Measurements from ENCODE around the gene SLC1A4.
"Not testable (repeated sequence)": the region's sequence is repeated elsewhere in the genome, so short reads cannot be mapped to it uniquely, and the experiment has no call there.

The SLC1A4 gene

DNA sequence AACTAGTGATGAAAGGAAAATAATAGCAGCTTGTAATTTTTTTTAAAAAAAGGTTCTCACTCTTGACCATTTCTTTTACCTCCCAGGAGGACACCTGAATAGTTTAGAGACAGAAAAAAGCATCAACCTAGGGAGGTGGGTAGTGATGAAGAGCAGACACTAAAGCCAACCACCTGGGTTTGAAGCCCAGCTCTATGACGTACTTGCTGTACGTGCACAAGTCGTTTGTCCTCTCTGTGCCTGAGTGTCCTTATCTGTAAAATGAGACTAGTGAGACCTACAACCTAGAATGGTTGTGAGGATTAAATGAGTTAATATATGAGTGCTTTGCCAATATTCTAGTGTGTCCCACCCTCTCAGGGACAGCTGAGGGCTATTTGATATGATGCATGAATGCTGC is 5.8 kb downstream of the SLC1A4 start:
- no peak for DNase-seq

GRCh38 chr2:64996871-64997307 is 7.7 kb downstream of the SLC1A4 start:
- no peak for DNase-seq

DNA sequence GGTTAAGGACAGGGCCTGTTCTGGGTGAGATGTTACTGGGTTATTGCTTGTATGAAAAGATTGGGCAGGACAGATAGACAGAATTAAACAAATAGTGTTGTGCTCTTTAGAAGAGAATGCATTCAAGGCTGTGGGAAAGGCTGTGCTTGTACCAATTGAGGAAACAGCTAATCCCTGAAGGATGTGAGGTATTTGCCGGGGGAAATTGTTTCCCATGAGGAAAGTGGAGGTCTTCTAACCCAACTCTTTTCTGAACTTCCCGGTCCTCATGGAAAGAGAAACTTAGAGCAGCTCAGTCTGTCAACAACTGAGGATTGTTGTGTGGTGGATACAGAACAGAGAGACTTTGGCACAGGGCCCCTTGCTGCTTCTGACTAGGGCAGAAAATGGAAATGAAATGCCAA is 9.5 kb downstream of the SLC1A4 start:
- no peak for DNase-seq

GRCh38 chr2:64999754-65000153 is 10.6 kb downstream of the SLC1A4 start:
- no peak for DNase-seq

- DNase-seq = no peak
Measured at GRCh38 chr2:65000644-65001043, 11.4 kb downstream of the SLC1A4 start.

GRCh38 chr2:65003037-65003436 is 13.8 kb downstream of the SLC1A4 start:
- DNase-seq = no peak

DNA sequence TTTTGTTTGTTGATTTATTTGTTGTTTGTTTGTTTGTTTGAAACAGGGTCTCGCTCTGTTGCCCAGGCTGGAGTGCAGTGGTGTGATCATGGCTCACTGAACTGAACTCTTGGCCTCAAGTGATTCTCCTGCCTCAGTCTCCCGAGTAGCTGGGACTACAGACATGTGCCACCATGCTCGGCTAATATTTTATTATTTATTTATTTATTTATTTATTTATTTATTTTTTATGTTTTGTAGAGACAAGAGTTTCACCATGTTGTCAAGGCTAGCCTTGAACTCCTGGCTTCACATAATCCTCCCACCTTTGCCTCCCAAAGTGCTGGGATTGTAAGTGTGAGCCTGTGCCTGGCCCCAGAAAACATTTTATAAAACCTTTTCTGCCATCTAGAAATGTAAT is 15.0 kb downstream of the SLC1A4 start:
- DNase-seq = not testable (repeated sequence)

DNA sequence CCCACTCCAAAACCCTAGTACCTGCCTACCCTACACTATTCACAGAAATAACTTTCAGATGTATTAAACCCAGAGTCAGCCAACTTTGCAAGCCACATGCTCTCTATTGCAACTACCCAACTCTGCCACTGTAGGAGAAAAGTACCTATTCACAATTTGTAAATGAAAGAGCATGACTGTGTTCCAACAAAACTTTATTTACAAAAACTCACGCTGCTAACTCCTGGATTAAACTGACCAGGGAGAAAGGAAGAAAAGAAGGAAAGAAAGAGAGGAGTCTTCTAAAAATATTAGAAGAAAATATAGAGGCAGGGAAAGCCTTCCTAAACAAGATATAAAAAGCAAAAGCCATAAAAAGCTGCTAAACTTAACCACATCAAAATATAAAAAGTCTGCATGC is 24.6 kb downstream of the SLC1A4 start:
- DNase-seq = no peak

GRCh38 chr2:65015731-65016130 is 26.5 kb downstream of the SLC1A4 start:
- DNase-seq = no peak

- DNase-seq = no peak
Measured at GRCh38 chr2:65016789-65017188, 27.6 kb downstream of the SLC1A4 start.

- DNase-seq = no peak
Measured at GRCh38 chr2:65017335-65017734, 28.1 kb downstream of the SLC1A4 start.

GRCh38 chr2:65018141-65018582 is 29.0 kb downstream of the SLC1A4 start:
- no peak for DNase-seq

DNA sequence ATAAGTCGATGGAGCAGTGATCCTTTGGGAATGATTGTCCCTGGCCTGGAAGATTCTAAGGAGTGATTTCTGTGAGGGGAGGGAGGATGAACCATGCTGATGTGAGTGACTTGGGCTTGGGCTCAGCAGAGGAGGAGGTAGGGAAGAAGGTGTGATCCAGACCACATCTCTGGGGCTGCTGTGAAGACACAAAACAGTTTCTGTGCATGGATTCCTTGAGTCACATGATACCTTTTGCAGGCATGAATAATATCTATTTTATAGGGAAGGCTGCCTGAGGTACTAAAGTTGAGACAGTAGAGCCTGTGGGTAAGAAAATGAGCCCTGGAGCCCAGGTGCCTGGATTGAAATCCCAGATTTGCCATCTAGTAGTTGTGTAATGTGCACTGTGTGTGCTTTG is 29.8 kb downstream of the SLC1A4 start:
- DNase-seq = no peak

DNA sequence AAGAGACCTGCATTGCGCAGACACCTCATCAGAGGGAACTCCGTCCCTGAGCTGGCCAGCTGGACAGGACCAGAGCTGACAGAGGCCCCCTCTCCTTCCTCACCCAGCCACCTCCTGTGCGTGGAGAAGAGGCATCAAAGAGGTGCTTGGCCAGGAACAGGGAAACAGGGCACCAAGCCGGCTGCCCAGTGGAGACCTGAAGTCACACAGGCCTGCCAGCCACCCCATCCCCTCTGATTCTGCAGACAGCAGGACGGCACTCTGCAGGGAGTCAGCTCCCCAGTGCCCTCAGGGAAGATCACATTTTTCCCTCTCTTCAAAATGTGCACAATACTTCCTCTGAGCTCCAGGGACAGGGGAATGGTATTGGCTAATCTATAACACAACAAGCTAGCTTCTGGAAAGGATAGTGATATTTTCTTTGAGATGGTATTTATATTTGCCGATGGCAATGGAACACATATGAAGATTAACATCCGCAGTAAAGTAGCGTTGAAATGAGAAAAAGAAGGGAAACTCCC is 30.5 kb downstream of the SLC1A4 start:
- no peak for DNase-seq

DNA sequence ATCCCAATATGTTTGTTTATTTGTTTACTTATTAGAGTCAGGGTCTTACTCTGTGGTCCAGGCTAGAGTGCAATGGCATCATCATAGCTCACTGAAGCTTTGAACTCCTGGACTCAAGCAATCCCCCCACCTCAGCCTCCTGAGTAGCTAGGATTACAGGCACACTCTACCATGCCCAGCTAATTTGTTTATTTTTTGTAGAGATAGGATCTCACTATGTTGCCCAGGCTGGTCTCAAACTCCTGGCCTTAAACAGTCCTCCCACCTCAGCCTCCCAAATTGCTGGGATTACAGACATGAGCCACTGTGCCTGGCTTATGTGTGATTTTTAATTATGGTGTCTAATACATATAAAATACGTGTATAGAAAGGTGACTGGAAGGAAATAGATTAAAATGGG is 31.1 kb downstream of the SLC1A4 start:
- not testable (repeated sequence) for DNase-seq

GRCh38 chr2:65020943-65021528 is 31.8 kb downstream of the SLC1A4 start:
- no peak for DNase-seq

- DNase-seq = no peak
Measured at GRCh38 chr2:65021709-65022108, 32.5 kb downstream of the SLC1A4 start.

DNA sequence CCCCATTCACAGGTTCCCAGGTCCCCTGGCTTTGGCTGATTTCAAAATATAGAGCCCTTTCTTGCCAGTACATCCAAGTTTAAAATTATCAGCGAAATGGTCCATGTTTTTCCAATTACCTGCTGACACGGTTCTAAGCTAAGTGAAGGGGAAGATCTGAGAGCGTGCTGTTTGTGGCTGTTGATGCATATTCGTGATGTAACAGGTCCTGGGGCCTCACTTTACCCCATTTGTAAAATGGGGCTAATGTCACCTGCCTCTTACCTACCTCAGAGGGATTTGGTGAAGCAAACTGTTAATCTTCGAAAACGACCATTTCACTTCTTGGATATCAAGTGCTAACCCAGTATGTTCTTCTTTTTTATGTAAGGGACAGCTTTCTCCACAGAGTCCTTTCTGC is 33.0 kb downstream of the SLC1A4 start:
- DNase-seq = no peak

- DNase-seq = no peak
Measured at GRCh38 chr2:65023742-65024141, 34.5 kb downstream of the SLC1A4 start.

DNA sequence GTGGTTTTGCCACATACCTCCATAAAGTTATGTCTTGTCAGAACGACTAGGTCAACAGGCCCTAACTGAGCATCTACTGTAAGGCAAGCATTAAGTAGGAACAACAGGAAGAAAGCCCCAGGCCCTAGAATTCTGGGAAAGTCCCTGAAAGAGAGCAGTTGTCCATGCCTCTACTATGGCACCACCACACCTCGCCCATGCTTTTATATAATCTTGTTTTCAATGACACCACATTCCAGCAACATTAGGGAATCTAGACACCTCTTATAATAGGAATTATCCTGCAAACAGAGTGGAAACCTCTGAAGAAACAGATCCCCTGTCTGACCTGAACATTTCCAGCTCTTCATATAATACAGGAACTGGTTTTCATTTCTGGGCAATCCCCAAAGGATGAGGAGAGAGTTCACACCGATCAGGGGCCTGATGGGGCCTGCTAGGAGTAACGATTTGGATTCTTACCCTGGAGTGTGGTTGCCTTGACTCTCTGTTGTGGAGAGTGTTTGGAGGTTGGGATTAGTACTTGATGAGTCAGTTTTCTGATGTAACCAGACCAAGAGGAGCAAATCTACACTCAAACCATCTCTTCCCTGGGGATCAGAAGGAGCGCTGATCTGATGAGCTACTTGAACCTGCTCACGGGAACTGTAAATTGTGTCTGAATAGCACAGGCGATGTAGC is 35.1 kb downstream of the SLC1A4 start:
- DNase-seq = no peak

DNA sequence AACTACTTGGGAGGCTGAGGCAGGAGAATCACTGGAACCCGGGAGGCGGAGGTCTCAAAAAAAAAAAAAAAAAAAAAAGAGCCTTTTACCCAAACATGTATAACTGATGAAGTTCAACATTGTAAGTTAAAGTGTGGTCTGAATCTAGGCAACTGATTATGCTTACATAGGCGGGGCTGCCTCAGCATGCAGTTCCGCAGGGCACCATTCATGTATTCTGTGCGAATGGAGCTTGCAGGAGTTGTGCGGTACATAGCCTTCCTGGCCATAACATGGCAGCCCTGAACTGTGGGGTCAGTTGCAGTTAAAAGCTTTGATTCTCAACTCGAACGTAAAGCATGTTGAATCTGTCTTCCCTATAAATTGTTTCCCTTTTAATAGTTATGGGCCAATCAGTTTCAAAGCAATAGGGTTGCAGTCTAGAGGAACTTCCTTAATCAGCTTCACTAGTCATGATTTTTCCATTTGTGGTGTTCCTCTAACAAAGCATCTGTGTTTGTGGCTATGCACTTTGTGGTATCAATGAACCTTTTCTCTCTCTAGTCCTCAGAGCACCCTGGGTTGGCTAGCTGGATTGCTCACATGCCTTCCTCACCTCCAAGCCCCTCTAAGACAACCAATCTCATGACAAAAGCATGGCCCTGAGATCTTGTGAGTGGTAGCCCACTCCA is 36.4 kb downstream of the SLC1A4 start:
- no peak for DNase-seq

DNA sequence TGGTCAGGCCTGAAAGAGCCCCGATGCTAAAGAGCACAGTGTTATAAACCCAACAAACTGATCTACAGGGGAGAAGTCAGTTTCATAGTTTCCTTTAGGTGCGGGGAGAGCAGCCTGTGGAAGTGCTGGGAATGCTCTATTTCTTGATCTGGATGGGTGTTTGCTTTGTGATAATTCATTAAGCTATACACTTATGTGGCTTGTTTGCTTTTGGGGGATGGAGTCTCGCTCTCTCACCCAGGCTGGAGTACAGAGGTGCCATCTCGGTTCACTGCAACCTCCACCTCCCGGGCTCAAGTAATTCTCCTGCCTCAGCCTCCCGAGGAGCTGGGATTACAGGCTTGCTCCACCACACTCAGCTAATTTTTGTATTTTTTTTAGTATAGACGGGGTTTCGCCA is 37.0 kb downstream of the SLC1A4 start:
- DNase-seq = no peak

- no peak for DNase-seq
Measured at GRCh38 chr2:65026704-65027464, 37.7 kb downstream of the SLC1A4 start.

Measured in NCI-H1436 treated with DMSO at 0.1 percent for 48 hours (cell line).